CD4-positive, alpha-beta T cell treated with Interleukin-6 for 4 hours (primary cell): ENCODE measurements around the gene NUF2.
"Not testable (repeated sequence)": the region's sequence is repeated elsewhere in the genome, so short reads cannot be mapped to it uniquely, and the experiment has no call there.

Experiments
- DNase-seq: peaks from one replicate; pipeline ENCODE4 v3.0.0-alpha.2; 2020; ENCODE audit warnings: mixed read lengths

The NUF2 gene

DNA sequence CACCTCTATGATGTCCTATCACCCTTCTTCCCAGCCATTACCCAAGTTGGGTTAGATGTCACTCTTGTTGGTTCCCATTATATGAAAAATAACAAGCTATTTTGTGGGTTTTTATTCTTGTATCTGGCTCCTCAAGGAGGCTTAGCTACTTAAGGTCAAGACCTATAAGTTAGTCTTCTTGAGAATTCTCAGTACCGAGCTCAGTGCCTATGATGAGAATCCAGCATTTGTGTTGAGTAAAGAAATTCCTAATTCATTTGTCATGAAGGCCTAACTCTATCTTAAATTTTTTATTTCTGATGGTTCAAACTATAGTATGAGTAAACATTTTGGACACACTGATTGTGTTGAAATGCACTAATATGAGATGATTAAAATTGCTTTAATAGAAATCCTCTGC, 15.9 kb downstream of the NUF2 start:
- DNase-seq: no peak

DNA sequence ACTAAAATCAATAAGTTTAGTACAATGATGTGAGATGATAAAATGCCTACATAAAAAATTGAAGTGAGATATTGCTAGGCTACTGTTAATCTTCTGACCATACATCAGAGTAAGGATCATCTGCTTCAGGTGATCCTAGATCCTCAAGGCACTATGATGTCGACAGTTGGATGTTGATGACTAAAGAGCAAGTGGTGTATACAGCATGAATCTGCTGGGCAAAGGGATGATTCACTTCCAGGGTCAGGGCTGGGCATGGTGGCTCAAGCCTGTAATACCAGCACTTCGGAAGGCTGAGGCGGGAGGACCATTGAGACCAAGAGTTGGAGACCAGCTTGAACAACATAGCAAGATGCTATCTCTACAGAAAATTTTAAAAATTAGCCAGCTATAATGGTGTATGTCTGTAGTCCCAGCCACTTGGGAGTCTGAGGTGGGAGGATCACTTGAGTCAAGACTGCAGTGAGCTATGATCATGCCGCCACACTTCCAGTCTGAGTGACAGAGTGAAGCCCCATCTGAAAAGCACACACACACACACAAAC, 24.6 kb downstream of the NUF2 start:
- no peak for DNase-seq

DNA sequence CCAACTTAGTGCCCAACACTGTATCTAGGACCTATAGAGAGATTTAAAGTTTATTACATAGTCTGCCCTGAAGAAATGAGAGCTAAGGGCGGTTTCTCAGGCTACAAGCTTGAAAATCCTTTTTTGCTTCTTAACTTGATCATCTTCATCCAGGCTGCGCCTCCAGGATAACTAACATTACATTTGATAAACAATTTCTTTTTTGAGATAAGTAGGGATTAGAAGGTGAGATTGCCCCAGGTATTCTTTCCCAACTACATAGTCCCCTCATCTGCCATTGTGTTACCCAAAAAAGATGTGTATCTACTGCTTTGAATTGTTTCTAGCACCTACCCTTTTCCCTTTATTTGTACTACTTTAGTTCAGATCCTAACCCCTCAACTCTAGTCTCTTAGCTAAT, 25.4 kb downstream of the NUF2 start:
- DNase-seq: no peak

DNA sequence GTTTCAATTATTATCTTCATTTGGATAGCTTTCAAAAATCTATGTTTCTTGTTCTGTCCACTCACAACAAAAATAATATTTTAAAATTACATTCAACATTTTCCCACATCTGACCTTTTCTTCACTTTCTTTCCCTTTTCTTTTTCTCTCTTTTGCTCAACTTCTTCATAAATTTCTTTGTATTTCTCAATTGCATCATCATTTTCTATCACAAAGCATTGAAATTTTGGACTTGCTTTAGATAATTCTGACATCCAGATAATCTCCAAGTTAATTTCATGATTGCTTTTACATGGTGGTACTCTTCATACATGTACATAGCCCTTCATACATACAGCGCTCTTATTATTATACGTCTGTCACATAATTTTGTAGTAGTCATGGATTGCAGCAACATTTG, 30.2 kb downstream of the NUF2 start:
- no peak for DNase-seq

DNA sequence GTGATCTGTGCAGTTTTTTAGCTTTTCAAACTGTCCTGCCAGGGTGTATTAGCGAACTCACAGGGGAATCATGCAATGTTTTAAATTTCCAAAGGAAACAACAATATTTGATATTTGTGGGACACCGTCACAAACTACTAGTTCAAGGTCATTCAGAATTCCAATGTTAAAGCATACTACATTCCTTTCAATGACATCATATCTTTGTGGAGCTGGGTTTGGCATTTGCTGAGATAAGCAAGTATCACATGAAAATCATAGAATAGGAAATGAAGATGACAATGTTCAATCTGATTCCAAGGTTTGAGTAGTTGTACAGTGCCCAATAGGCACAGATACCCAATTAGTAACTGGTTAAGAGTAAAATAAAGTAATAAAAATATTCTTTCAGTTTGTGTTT, 35.6 kb downstream of the NUF2 start:
- DNase-seq: no peak

DNA sequence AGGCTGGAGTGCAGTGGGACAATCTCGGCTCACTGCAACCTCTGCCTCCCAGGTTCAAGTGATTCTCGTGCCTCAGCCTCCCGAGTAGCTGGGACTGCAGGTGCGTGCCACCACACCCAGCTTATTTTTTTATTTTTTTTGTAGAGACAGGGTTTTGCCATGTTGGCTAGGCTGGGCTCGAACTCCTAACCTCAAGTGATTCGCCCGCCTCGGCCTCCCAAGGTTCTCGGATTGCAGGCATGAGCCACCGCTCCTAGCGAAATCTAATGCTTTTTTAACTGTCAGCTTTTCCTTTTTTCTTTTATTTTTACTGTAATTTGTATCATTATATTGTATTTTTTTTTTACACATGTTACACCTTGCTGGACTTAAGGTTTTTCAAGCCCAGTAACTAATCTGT, 36.4 kb downstream of the NUF2 start:
- DNase-seq: not testable (repeated sequence)

DNA sequence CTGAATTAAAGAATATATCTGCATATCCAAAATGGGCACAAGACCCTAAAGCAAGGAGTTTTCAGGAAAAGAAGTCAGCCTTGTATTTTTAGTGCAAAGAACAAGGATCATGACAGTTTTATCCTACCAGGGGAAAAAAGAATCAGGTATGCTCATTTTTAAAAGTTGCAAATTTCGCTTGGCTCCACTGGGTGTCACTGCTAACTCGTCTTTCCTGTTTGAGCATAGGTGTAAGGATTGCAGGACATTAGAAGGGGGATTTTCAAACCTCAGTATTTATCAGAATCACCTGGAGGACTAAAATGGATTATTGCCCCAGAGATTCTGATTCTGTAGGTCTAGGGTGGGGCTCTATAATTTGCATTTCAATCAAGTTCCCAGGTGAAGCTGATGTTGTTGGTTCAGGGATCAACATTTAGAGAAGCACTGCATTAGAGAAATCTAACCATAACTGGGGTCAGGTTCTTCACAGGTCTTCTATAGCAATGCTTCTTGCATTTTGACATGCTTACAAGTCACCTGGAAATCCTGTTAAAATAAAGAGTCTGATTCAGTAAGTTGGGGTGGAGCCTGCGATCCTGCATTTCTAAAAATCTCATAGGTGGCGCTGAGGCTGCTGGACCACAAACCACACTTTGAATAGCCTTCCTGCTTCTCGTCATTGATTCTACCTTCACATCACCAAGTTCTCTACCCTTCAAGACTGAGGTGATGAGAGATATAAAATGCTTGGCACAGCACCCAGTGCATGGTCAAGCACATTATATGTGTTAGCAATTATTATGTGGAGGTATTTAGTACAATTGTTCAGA, 39.6 kb downstream of the NUF2 start:
- DNase-seq: no peak

DNA sequence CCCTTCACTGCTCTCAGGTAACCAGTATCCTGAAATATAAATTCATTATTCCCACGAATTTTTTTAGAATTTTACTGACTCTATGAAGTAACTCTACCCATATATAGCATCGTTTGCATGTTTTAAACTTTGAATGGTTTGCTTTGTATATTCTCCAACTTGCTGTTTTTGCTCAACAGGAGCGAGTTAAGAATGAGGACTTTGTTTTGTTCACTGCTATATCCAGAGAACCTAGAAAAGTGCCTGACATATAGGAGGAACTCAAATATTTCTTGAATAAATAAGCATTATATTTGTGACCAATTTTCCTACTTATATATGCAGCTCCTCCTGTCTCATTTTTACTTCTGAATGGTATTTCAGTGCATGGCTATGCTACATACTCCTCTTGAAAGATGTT, 43.4 kb downstream of the NUF2 start:
- DNase-seq: no peak

DNA sequence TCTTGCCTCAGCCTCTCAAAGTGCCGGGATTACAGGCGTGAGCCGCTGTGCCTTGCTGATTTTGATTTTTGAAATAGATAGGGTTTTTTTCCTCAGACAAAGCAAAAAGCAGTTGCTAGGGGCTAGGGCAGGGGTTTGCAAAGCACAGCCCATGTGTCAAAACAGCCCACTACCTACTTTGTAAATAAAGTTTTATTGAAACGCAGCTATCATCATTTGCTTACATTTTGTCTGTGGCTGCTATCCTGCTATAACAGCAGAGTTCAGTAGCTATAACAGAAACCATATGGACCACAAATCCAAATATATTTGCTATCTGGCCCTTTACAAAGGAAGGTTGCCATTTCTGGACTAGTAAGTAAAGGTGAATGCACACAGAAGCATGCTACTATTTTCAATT, 44.8 kb downstream of the NUF2 start:
- no peak for DNase-seq

DNA sequence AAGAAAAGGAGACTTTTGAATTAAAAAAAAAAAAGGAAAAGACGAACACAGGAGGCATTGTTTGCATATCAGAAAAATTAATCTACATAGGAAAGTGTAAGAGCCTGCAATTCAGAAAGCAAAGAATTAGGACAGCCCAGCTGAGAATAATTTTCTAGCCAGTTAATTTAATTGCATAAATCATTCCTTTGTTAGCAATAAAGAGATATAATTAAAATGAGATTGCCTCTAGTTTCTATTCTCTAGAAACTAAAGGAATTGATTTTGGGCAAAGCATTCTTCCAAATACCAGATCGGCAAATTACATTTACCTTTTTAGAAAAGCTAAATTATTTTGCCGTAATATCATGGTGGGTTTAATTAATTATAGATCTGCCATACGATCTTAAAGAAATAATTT, 46.0 kb downstream of the NUF2 start:
- DNase-seq: no peak

DNA sequence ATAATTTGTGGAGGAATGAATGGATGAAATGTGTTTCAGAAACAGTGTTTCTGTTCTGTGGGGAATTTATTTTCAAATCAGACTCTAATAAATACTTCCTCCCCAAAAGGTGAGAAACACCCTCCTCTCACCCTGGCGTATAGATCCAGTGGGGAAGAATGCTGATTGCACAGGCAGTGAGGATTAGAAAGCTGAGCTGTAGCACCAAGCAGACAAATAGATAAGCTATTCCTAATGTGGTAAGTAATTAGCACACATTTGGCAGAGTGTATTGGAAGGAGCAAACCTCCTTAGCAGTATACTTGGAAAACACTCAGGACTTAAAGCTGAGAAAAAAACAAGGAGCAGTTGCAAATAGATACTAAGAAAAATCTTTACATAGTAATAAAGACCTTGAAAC, 50.8 kb downstream of the NUF2 start:
- DNase-seq: no peak

DNA sequence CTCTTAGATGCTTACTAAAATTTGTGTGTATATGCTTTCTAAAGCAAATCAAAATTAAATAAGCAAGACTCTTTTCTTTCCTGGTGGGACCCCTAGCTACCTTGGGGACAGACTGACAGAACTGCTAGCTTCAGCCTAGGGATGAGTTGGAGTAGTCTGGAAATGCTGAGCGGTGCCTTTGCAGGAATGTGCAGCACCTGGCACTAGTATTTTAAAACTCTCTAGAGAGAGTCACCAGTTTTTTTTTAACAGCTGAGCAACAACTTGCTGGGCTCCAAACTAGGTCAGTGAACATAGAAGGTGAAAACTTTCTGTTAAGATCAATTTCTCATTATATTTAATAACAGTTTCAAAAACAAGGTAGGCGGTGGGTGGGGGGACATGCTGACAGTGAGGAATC, 56.8 kb downstream of the NUF2 start:
- DNase-seq: no peak

DNA sequence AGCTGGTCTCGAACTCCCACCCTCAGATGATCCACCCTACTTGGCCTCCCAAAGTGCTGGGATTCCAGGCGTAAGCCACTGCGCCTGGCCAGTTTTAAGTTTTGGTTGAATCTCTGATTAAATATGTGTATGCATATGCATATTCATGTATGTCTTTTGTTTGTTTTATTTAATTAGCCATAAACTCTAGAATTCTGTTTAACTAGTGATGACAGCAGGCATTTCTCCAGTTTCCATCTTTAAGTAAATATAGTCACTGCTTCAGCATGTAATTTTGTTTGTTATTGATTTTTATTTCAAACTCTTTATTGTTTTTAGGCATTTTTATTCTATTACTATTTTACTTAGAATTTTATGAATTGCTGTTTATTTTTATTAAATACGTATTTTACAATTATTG, 58.0 kb downstream of the NUF2 start:
- DNase-seq: no peak

DNA sequence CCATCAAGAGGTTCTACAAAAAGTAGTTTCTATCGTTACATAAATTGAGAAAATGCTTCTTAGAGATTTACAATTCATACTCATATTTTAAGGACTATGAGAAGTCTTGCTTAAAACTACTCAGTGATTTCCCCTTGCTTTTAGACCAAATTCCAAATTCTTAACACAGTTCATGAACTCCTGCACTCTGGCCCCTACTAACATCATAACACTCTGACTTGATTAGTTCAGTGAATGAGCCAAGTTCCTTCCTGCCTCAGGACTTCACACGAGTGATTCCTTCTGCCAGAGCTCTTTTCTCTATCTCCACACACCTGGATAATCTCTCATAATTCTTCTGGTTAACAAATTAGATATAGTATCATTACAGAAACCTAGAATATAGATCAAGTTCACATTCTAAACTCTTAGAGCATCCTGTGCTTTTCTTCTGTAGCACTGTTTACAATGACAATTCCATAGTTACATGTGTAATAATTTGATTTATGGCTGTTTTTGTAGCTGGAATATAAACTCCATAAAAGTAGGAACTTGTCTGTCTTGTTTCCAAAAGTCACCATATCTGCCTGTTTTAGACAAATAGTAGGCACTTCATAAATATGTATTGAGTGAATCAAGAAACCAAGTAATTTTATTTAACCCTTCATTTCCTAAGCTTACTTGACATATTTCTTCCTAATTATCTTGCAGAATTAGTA, 59.9 kb downstream of the NUF2 start:
- no peak for DNase-seq

DNA sequence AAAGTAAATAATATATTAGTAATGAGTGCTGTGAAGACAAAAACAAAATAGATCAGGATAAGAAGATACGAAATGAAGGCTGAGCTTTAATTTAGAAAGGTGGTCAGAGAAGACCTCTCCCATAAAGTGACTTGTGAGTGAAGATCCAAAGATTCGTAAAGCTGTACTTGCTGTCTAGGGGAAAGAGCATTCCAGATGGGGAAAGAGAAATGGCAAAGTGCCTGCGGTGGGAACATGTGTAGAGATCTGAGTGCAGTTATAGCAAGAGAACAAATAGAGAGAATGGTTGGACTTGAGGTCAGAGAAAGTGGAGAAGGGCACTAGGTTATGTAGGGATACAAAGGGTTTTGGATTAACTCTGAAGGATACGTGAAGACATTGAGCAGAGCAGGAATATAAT, 60.6 kb downstream of the NUF2 start:
- no peak for DNase-seq

DNA sequence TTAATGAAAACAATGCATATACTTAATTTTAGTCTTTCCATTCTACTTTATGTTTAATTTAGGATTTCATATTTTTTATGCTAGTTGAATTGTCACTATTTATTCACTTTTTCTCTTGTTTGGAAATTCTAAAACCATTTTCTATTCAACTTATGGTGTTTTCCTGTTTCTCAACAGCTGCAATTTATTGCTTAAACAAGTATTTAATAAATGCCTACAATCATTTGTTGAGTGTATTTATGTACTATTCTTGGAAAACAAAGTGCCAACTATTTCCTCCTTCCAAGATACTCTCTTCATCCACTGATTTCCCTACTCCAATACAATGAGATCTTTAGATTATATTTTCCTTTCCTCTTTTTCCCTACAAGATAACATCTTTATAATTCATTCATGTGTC, 65.4 kb downstream of the NUF2 start:
- no peak for DNase-seq

DNA sequence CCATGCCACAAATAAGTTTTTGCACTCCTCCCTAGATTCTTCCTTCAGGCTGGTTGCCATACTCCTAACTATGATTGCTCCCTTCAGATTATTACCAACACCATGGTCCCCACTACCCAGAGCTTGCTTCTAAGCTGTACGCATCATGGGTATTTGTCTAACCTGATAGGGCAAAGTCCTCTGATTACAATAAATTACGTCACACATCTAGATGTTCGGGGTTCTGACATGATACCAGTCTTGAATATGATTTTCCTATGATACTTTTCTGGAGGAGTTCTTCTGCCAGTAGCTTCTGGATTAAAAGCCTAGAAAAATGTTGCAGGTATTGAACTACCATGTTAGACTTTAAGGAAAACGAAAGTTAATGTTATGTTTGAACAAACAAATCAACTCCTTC, 67.2 kb downstream of the NUF2 start:
- DNase-seq: no peak

DNA sequence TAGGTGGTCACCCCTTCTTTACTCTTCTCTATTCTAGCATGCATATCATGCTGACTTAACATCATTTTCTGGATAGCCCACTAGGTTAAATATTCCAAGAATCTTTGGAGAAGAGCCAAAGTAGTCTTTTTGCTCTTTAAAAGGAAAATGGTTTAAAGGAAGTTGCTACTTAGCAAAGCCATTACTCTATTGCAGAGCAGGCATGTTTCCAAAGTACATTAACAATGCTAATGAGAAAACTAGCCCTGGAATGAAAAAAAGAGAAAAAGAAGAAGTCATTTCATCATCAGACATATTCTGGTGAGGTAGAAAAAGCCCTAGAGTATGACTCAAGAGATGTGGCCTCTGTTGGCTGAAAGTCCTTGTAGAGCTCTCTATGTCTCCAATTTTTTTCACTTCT, 74.0 kb downstream of the NUF2 start:
- DNase-seq: no peak

DNA sequence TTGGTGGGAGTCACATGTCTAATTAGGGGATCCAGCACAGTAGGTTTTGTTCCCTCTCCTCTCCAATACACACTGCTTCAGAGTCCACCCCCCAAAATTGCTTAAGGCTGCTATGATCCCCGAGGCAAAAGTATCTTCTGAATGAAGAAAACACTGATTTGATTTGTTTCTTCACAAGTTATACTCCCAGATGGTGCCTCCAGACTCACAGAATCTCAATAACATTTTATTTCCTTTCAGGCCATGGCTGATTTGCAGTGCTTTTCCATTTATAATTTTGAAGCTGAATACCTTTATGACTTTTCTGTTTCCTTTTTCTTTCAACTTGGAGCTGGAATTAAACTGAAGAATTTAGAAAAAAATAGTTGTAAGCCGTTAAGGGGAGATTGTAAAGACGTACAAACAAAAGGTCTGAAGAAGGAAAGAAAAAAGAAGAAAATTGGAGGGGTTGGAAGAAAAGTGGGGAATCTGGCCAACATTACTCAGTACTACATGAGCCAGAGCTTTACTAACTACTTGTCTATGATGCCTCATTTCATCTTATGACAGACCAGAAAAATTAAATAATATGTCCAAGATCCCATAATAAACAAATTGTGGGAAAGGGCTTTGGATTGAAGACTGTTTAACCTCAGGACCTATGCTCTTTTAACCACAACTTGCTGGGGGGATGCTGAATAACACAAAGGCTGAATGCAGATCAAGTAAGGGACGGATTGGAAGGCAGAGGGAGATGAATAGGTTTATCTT, 75.9 kb downstream of the NUF2 start:
- DNase-seq: no peak

DNA sequence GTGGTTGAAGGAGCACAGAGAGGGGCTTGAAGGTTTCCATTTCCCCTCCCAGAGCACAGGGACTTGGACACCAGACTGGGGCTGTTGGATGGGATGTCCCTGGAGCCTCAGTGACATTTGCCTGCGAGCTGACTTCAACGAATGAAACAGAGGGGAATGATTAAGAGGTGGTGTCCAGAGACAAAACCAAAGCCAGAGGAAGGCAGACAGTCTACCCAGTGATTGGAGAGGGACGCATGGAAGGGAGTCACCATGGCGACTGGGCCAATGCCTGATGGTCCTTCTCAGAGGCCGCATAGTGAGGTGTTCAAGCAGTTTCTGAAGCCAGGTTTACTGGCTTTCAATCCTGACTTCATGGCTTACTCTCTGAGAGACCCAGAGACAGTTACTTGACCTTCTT, 77.2 kb downstream of the NUF2 start:
- DNase-seq: no peak

DNA sequence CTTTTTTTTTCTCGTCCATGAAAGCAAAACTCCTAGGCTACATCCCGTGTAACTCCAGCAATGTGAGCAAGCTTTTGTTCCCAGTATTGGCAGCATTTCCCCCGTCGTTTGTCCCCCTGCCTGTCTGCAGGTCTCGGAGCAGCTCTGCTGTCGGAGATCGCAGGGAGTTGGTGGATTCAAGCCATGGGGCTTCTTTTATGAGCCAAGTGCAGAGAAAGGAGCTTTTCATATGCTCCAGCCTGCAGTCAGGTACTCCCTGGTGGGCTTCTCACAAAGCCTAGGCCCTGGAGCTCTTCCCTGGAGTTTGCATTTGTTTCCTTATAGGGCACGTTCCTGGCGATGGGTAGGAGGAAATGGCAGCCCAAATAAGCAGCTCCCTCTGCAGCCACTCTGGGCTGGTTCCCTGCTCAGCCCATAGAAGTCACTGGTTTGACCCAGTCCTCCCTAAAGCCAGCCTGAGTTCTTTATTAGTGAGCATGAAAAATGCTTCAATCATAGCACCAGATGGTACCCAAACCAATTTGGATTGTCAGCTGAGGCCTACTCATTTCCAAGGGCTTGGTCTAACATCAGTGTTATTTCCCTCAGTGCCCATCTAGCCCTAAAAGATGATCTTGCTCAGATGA, 78.3 kb downstream of the NUF2 start:
- no peak for DNase-seq

DNA sequence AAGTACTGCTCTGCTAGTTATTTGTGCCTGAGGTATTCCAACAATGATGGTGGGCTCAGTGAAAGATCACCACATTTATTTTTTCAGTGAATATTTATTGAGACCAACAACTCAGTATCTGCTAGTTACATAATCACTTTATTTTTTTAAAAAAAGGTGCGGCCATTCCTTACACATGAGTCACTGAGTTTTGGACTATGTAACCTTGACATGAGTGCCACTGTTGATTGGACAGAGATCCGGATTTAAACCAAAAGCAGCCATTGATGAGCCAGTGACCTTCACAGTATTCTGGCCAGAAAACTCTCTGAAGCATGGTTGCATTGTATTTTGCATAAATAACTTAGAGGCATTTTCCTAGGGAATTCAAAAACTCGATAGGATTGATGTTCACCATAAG, 79.5 kb downstream of the NUF2 start:
- DNase-seq: no peak
